ENCODE measurements around the gene C16orf96. TPM values are rescaled to one million over a fixed set of nuclear protein-coding genes. Genes with fewer than 3 reads are reported as not detected.
A peak's percentile ranks its signal among the peaks of the same experiment; 100 is the strongest.
"Not testable (repeated sequence)": the region's sequence is repeated elsewhere in the genome, so short reads cannot be mapped to it uniquely, and the experiment has no call there.

The C16orf96 gene
- total RNA-seq, 2 donors from 2014 or later, result not detected

- H3K27me3 Mint-ChIP-seq, result no peaks in the 10 kb centered on the region
- no peak for DNase-seq (ENCODE audit: low spot score)
- no peaks in the 10 kb centered on the region for H3K36me3 Mint-ChIP-seq
- H3K4me1 Mint-ChIP-seq (ENCODE audit: low read depth in 2 of 2), result peaks cover 0 to 7% of the 10 kb centered on the region in 2 donors
- no peak overlapping the region for H3K4me3 Mint-ChIP-seq
- H3K27ac Mint-ChIP-seq, result no peak overlapping the region
- no peaks in the 10 kb centered on the region for H3K9me3 Mint-ChIP-seq
- no peak for ATAC-seq
Measured at GRCh38 chr16:4561596-4561995, 5.5 kb downstream of the C16orf96 start.

GRCh38 chr16:4564661-4565267 is 8.6 kb downstream of the C16orf96 start:
- Mint-ChIP-seq H3K36me3 (no peaks in the 10 kb centered on the region), H3K27me3 (no peaks in the 10 kb centered on the region)
- no peak for ATAC-seq

GRCh38 chr16:4566144-4566543 is 10.0 kb downstream of the C16orf96 start:
- ATAC-seq (no peak), DNase-seq (ENCODE audit: low spot score) (no peak)
- H3K27me3 Mint-ChIP-seq, result no peaks in the 10 kb centered on the region
- no peaks in the 10 kb centered on the region for H3K36me3 Mint-ChIP-seq
- H3K9me3 Mint-ChIP-seq, result no peaks in the 10 kb centered on the region
- H3K27ac Mint-ChIP-seq, result no peak overlapping the region
- H3K4me3 Mint-ChIP-seq, result peak overlapping the region; percentile 22
- peaks cover 0 to 12% of the 10 kb centered on the region in 2 donors for H3K4me1 Mint-ChIP-seq (ENCODE audit: low read depth in 2 of 2)

More at GRCh38 chr16:4564661-4565267, 8.6 kb downstream of the C16orf96 start:
- Mint-ChIP-seq H3K9me3 (no peaks in the 10 kb centered on the region), H3K27ac (no peak overlapping the region), H3K4me1 (ENCODE audit: low read depth in 2 of 2) (peaks cover 0 to 12% of the 10 kb centered on the region in 2 donors), H3K4me3 (no peak overlapping the region)
- DNase-seq (ENCODE audit: low spot score), result no peak

GRCh38 chr16:4570086-4570485 is 13.9 kb downstream of the C16orf96 start:
- DNase-seq (ENCODE audit: low spot score) (no peak), ATAC-seq (no peak)
- no peak overlapping the region for H3K4me3 Mint-ChIP-seq
- peak overlapping the region in 1 of 2 donors; percentile 25 for H3K27ac Mint-ChIP-seq
- no peaks in the 10 kb centered on the region for H3K27me3 Mint-ChIP-seq
- no peaks in the 10 kb centered on the region for H3K9me3 Mint-ChIP-seq
- H3K36me3 Mint-ChIP-seq, result no peaks in the 10 kb centered on the region
- H3K4me1 Mint-ChIP-seq (ENCODE audit: low read depth in 2 of 2), result peaks cover 0 to 12% of the 10 kb centered on the region in 2 donors

GRCh38 chr16:4570688-4571321 is 14.7 kb downstream of the C16orf96 start:
- ATAC-seq (no peak), DNase-seq (ENCODE audit: low spot score) (no peak)
- H3K27me3 Mint-ChIP-seq, result no peaks in the 10 kb centered on the region
- H3K9me3 Mint-ChIP-seq, result no peaks in the 10 kb centered on the region
- no peak overlapping the region for H3K4me3 Mint-ChIP-seq
- H3K36me3 Mint-ChIP-seq, result no peaks in the 10 kb centered on the region
- no peak overlapping the region for H3K27ac Mint-ChIP-seq
- peaks cover 0 to 12% of the 10 kb centered on the region in 2 donors for H3K4me1 Mint-ChIP-seq (ENCODE audit: low read depth in 2 of 2)

GRCh38 chr16:4572715-4573114 is 16.6 kb downstream of the C16orf96 start:
- no peaks in the 10 kb centered on the region for H3K4me1 Mint-ChIP-seq (ENCODE audit: low read depth in 2 of 2)
- DNase-seq (ENCODE audit: low spot score) (no peak), ATAC-seq (no peak)
- no peaks in the 10 kb centered on the region for H3K27me3 Mint-ChIP-seq
- H3K36me3 Mint-ChIP-seq, result no peaks in the 10 kb centered on the region
- no peaks in the 10 kb centered on the region for H3K9me3 Mint-ChIP-seq
- H3K4me3 Mint-ChIP-seq, result no peak overlapping the region
- H3K27ac Mint-ChIP-seq, result no peak overlapping the region

- not testable (repeated sequence) for H3K9me3 Mint-ChIP-seq; DNase-seq (ENCODE audit: low spot score); H3K4me1 Mint-ChIP-seq (ENCODE audit: low read depth in 2 of 2); H3K36me3 Mint-ChIP-seq; H3K27ac Mint-ChIP-seq; ATAC-seq; H3K4me3 Mint-ChIP-seq; H3K27me3 Mint-ChIP-seq
Measured at GRCh38 chr16:4573926-4574325, 17.8 kb downstream of the C16orf96 start.

GRCh38 chr16:4574919-4575705 is 19.0 kb downstream of the C16orf96 start:
- DNase-seq (ENCODE audit: low spot score) (no peak), ATAC-seq (peak in 1 of 2 donors; percentile 9)
- Mint-ChIP-seq H3K4me1 (ENCODE audit: low read depth in 2 of 2) (no peaks in the 10 kb centered on the region), H3K9me3 (no peaks in the 10 kb centered on the region), H3K4me3 (no peak overlapping the region), H3K36me3 (no peaks in the 10 kb centered on the region), H3K27me3 (no peaks in the 10 kb centered on the region), H3K27ac (no peak overlapping the region)

GRCh38 chr16:4576008-4576407 is 19.9 kb downstream of the C16orf96 start:
- no peaks in the 10 kb centered on the region for H3K4me1 Mint-ChIP-seq (ENCODE audit: low read depth in 2 of 2)
- H3K36me3 Mint-ChIP-seq, result no peaks in the 10 kb centered on the region
- no peaks in the 10 kb centered on the region for H3K27me3 Mint-ChIP-seq
- no peaks in the 10 kb centered on the region for H3K9me3 Mint-ChIP-seq
- DNase-seq (ENCODE audit: low spot score), result no peak
- ATAC-seq, result no peak
- H3K27ac Mint-ChIP-seq, result no peak overlapping the region
- no peak overlapping the region for H3K4me3 Mint-ChIP-seq

GRCh38 chr16:4578961-4579530 is 22.9 kb downstream of the C16orf96 start:
- DNase-seq (ENCODE audit: low spot score), result no peak
- no peak overlapping the region for H3K27ac Mint-ChIP-seq
- H3K9me3 Mint-ChIP-seq, result no peaks in the 10 kb centered on the region
- H3K4me3 Mint-ChIP-seq, result no peak overlapping the region
- H3K36me3 Mint-ChIP-seq, result no peaks in the 10 kb centered on the region
- no peak for ATAC-seq
- no peaks in the 10 kb centered on the region for H3K4me1 Mint-ChIP-seq (ENCODE audit: low read depth in 2 of 2)
- no peaks in the 10 kb centered on the region for H3K27me3 Mint-ChIP-seq

- Mint-ChIP-seq H3K4me3 (no peak overlapping the region), H3K27me3 (no peaks in the 10 kb centered on the region), H3K27ac (no peak overlapping the region), H3K9me3 (no peaks in the 10 kb centered on the region), H3K4me1 (ENCODE audit: low read depth in 2 of 2) (no peaks in the 10 kb centered on the region), H3K36me3 (no peaks in the 10 kb centered on the region)
- ATAC-seq, result no peak
- DNase-seq (ENCODE audit: low spot score), result no peak
Measured at GRCh38 chr16:4580250-4580649, 24.1 kb downstream of the C16orf96 start.

GRCh38 chr16:4583906-4584305 is 27.8 kb downstream of the C16orf96 start:
- H3K27ac Mint-ChIP-seq, result no peak overlapping the region
- H3K27me3 Mint-ChIP-seq, result peaks cover 4 to 7% of the 10 kb centered on the region in 2 donors
- no peaks in the 10 kb centered on the region for H3K9me3 Mint-ChIP-seq
- ATAC-seq, result no peak
- peaks cover 0 to 3% of the 10 kb centered on the region in 2 donors for H3K4me1 Mint-ChIP-seq (ENCODE audit: low read depth in 2 of 2)
- no peak for DNase-seq (ENCODE audit: low spot score)
- H3K4me3 Mint-ChIP-seq, result no peak overlapping the region
- no peaks in the 10 kb centered on the region for H3K36me3 Mint-ChIP-seq

- no peak overlapping the region for H3K4me3 Mint-ChIP-seq
- no peak overlapping the region for H3K27ac Mint-ChIP-seq
Measured at GRCh38 chr16:4586291-4586690, 30.2 kb downstream of the C16orf96 start.

GRCh38 chr16:4588386-4588785 is 32.2 kb downstream of the C16orf96 start:
- DNase-seq (ENCODE audit: low spot score) (no peak), ATAC-seq (no peak)
- H3K27me3 Mint-ChIP-seq, result peaks cover 4 to 7% of the 10 kb centered on the region in 2 donors
- H3K4me3 Mint-ChIP-seq, result no peak overlapping the region
- H3K36me3 Mint-ChIP-seq, result no peaks in the 10 kb centered on the region
- no peak overlapping the region for H3K27ac Mint-ChIP-seq
- peaks cover 0 to 3% of the 10 kb centered on the region in 2 donors for H3K4me1 Mint-ChIP-seq (ENCODE audit: low read depth in 2 of 2)
- no peaks in the 10 kb centered on the region for H3K9me3 Mint-ChIP-seq

More at GRCh38 chr16:4586291-4586690, 30.2 kb downstream of the C16orf96 start:
- Mint-ChIP-seq H3K4me1 (ENCODE audit: low read depth in 2 of 2) (peaks cover 0 to 3% of the 10 kb centered on the region in 2 donors), H3K36me3 (no peaks in the 10 kb centered on the region), H3K27me3 (peaks cover 4 to 7% of the 10 kb centered on the region in 2 donors), H3K9me3 (no peaks in the 10 kb centered on the region)
- ATAC-seq, result no peak
- no peak for DNase-seq (ENCODE audit: low spot score)
